HepG2 (cell line): ENCODE data around the gene GRIFIN. TPM values are rescaled to one million over a fixed set of nuclear protein-coding genes. Genes with fewer than 3 reads are reported as not detected.

Source experiments
- CBX5 ChIP-seq: sonication (generic); formaldehyde crosslinking; IDR thresholded peaks from 2 replicates; pipeline ENCODE4 v1.4.0; 2020; ENCODE audit warnings: missing genetic modification reagents, borderline replicate concordance
- EED ChIP-seq: sonication (generic); formaldehyde crosslinking; IDR thresholded peaks from 2 replicates; pipeline ENCODE4 v1.5.0; 2020; ENCODE audit warnings: mild to moderate bottlenecking, missing genetic modification reagents
- FOXA1 ChIP-seq, 2 experiments: fragments of 450-650 bp in 1 of 2; sonication (generic) in 1 of 2; formaldehyde crosslinking in 1 of 2; IDR thresholded peaks; 2 replicates each; pipeline versions ENCODE4 v1.4.0 to v1.6.1; 2016 to 2020; ENCODE audit warnings: missing genetic modification reagents in 1 of 2
- GABPB1 ChIP-seq: IDR thresholded peaks from 2 replicates; pipeline ENCODE4 v1.6.1; 2016; ENCODE audit warnings: mild to moderate bottlenecking, missing genetic modification reagents, moderate library complexity, missing compliant biosample characterization
- GATAD2A ChIP-seq: IDR thresholded peaks from 2 replicates; pipeline ENCODE4 v1.6.1; 2016
- JDP2 ChIP-seq: sonication (generic); formaldehyde crosslinking; IDR thresholded peaks from 2 replicates; pipeline ENCODE4 v1.8.1; 2022; ENCODE audit warnings: missing genetic modification reagents, borderline replicate concordance
- MTA1 ChIP-seq: sonication (generic); formaldehyde crosslinking; IDR thresholded peaks from 2 replicates; pipeline ENCODE4 v1.4.0; 2020; ENCODE audit warnings: missing genetic modification reagents, mild to moderate bottlenecking, borderline replicate concordance
- NCOR1 ChIP-seq: fragments of 200-600 bp; sonication (generic); IDR thresholded peaks from 2 replicates; pipeline ENCODE4 v1.7.0; 2017; ENCODE audit warnings: antibody characterized with exemption, low read length, borderline replicate concordance
- RARA ChIP-seq: IDR thresholded peaks from 2 replicates; pipeline ENCODE4 v1.6.1; 2016; ENCODE audit warnings: missing genetic modification reagents, missing compliant biosample characterization
- RBM22 ChIP-seq: fragments of 200-400 bp; formaldehyde crosslinking; optimal IDR thresholded peaks from 2 replicates; pipeline ENCODE3; 2017; ENCODE audit warnings: mild to moderate bottlenecking, low read length, moderate library complexity
- SP5 ChIP-seq: IDR thresholded peaks from 2 replicates; pipeline ENCODE4 v1.6.1; 2016; ENCODE audit warnings: low read depth, borderline replicate concordance
- YEATS2 ChIP-seq: sonication (generic); formaldehyde crosslinking; IDR thresholded peaks from 2 replicates; pipeline ENCODE4 v1.4.0; 2020; ENCODE audit warnings: missing genetic modification reagents, borderline replicate concordance
- ZFP41 ChIP-seq: sonication (generic); formaldehyde crosslinking; IDR thresholded peaks from 2 replicates; pipeline ENCODE4 v1.4.0; 2020; ENCODE audit warnings: mild to moderate bottlenecking, missing genetic modification reagents, borderline replicate concordance
- ZNF235 ChIP-seq: sonication (generic); formaldehyde crosslinking; IDR thresholded peaks from 2 replicates; pipeline ENCODE4 v1.8.1; 2023; ENCODE audit warnings: mild to moderate bottlenecking, missing genetic modification reagents, borderline replicate concordance
- ZNF460 ChIP-seq: sonication (generic); formaldehyde crosslinking; IDR thresholded peaks from 2 replicates; pipeline ENCODE4 v1.5.1; 2020; ENCODE audit warnings: missing genetic modification reagents, mild to moderate bottlenecking, borderline replicate concordance
- ZNF564 ChIP-seq: sonication (generic); formaldehyde crosslinking; IDR thresholded peaks from 2 replicates; pipeline ENCODE4 v1.8.1; 2023; ENCODE audit warnings: mild to moderate bottlenecking, missing genetic modification reagents
- ZNF687 ChIP-seq: sonication (generic); formaldehyde crosslinking; IDR thresholded peaks from 2 replicates; pipeline ENCODE4 v1.5.1; 2020; ENCODE audit warnings: mild to moderate bottlenecking, missing genetic modification reagents, moderate library complexity
- ZNF703 ChIP-seq: sonication (generic); formaldehyde crosslinking; IDR thresholded peaks from 2 replicates; pipeline ENCODE4 v1.5.1; 2020; ENCODE audit warnings: missing genetic modification reagents, mild to moderate bottlenecking, moderate library complexity, borderline replicate concordance
- ZNF788 ChIP-seq: sonication (generic); formaldehyde crosslinking; IDR thresholded peaks from 2 replicates; pipeline ENCODE4 v1.5.0; 2020; ENCODE audit warnings: mild to moderate bottlenecking, missing genetic modification reagents, borderline replicate concordance
- ZSCAN12 ChIP-seq: sonication (generic); formaldehyde crosslinking; IDR thresholded peaks from 2 replicates; pipeline ENCODE4 v1.9.0; 2021; ENCODE audit warnings: mild to moderate bottlenecking, missing genetic modification reagents
- ZXDC ChIP-seq: sonication (generic); formaldehyde crosslinking; IDR thresholded peaks from 2 replicates; pipeline ENCODE4 v1.5.0; 2020; ENCODE audit warnings: mild to moderate bottlenecking, missing genetic modification reagents
- polyA plus RNA-seq, 8 experiments: library from polyadenylated mRNA; depleted of rRNA in 3 of 8; stranded (reverse) in 7 of 8; unstranded in 1 of 8; fragments of >200 nt; fragmentation: Illumina TruSeq in 4 of 8; extraction: Trizol in 4 of 8; gene quantifications; 2 replicates each; pipeline versions ENCODE4 v1.2.1 to v1.2.3, GENCODE V29; 2011 to 2016; ENCODE audit warnings: low read depth in 4 of 8, missing spikeins in 1 of 8, mixed read lengths in 1 of 8; ENCODE audit not compliant: insufficient read depth in 1 of 8
- total RNA-seq, 5 experiments: library from RNA; depleted of rRNA; stranded (reverse); fragments of >200 nt; fragmentation: Illumina TruSeq; extraction: Trizol; gene quantifications; 2 replicates each; pipeline ENCODE4 v1.2.3, GENCODE V29; 2016; ENCODE audit warnings: low read depth in 1 of 5

GRIFIN gene
- total and polyA plus RNA-seq, 2 of the 13 experiments (the other 11 are each of a cell fraction or from before 2014, with no cell fraction given), result not detected

GRCh38 chr7:2523941-2524807, 48.0 kb upstream of the GRIFIN start (continued):
- TF ChIP-seq ZNF703 (CRISPR knock-in tag) (no peak), JDP2 (CRISPR knock-in tag) (no peak), ZFP41 (CRISPR knock-in tag) (no peak), GATAD2A (CRISPR knock-in tag) (peak; percentile 31; the same call in 1 of the 2 replicates), YEATS2 (CRISPR knock-in tag) (no peak), RBM22 (no peak), EED (CRISPR knock-in tag) (peak; percentile 64; the same call in 1 of the 2 replicates), ZNF564 (peak; percentile 54; the same call in 1 of the 2 replicates), MTA1 (CRISPR knock-in tag) (0 out of 2 replicates have a peak, but pooled peaks have one; percentile 32), ZNF235 (CRISPR knock-in tag) (no peak), CBX5 (CRISPR knock-in tag) (no peak), ZNF788 (peak; percentile 59; the same call in 1 of the 2 replicates), FOXA1 (IDR thresholded peaks at IDR 0.05) (no peak), FOXA1 (CRISPR knock-in tag; IDR thresholded peaks at IDR 0.05) (peak; percentile 76), ZSCAN12 (CRISPR knock-in tag) (no peak), GABPB1 (CRISPR knock-in tag) (peak; percentile 38; the same call in 1 of the 2 replicates), ZNF460 (CRISPR knock-in tag) (peak; percentile 55; the same call in 1 of the 2 replicates), ZNF687 (peak; percentile 60), SP5 (peak; percentile 37), NCOR1 (no peak), RARA (peak; percentile 21; the same call in 1 of the 2 replicates), ZXDC (CRISPR knock-in tag) (no peak)
